ENCODE data around the gene ITPR2. TPM values are rescaled to one million over a fixed set of nuclear protein-coding genes. Genes with fewer than 3 reads are reported as not detected.
A peak's percentile ranks its signal among the peaks of the same experiment; 100 is the strongest.
"Not testable (repeated sequence)": the region's sequence is repeated elsewhere in the genome, so short reads cannot be mapped to it uniquely, and the experiment has no call there.

ITPR2 gene
- polyA plus RNA-seq, 1 donor: 12.5 TPM

GRCh38 chr12:26435069-26435404 is 398.0 kb downstream of the ITPR2 start:
- Histone ChIP-seq H3K4me3 (ENCODE audit: low read length) (no peak overlapping the region), H3K9me3 (ENCODE audit: control insufficient read depth, low read depth, low read length) (no peaks in the 10 kb centered on the region), H3K27ac (ENCODE audit: low read length) (peak overlapping the region; percentile 7), H3K27me3 (ENCODE audit: control insufficient read depth, insufficient read depth, low read length) (no peaks in the 10 kb centered on the region), H3K36me3 (ENCODE audit: control insufficient read depth, insufficient read depth, low read length) (peaks cover 4% of the 10 kb centered on the region), H3K4me1 (ENCODE audit: control insufficient read depth, insufficient read depth, low read length) (peaks cover 4% of the 10 kb centered on the region)
- WGBS (ENCODE audit: insufficient coverage, low lambda C conversion rate): 20% methylated on average over 1 of the region's 1 CpG
- peak; percentile 27 to 82 for DNase-seq

GRCh38 chr12:26434299-26435068 is 398.5 kb downstream of the ITPR2 start:
- peak overlapping the region; percentile 7 for H3K27ac ChIP-seq (ENCODE audit: low read length)
- H3K4me3 ChIP-seq (ENCODE audit: low read length): no peak overlapping the region
- H3K27me3 ChIP-seq (ENCODE audit: control insufficient read depth, insufficient read depth, low read length): no peaks in the 10 kb centered on the region
- peaks cover 4% of the 10 kb centered on the region for H3K36me3 ChIP-seq (ENCODE audit: control insufficient read depth, insufficient read depth, low read length)
- 80% methylated on average over 1 of the region's 4 CpGs for WGBS (ENCODE audit: insufficient coverage, low lambda C conversion rate)
- no peaks in the 10 kb centered on the region for H3K9me3 ChIP-seq (ENCODE audit: control insufficient read depth, low read depth, low read length)
- DNase-seq: peak; percentile 22 to 43
- H3K4me1 ChIP-seq (ENCODE audit: control insufficient read depth, insufficient read depth, low read length): peaks cover 4% of the 10 kb centered on the region

- 83% methylated on average over 1 of the region's 1 CpG for WGBS (ENCODE audit: insufficient coverage, low lambda C conversion rate)
- not testable (repeated sequence) for DNase-seq; H3K4me1 ChIP-seq (ENCODE audit: control insufficient read depth, insufficient read depth, low read length); H3K36me3 ChIP-seq (ENCODE audit: control insufficient read depth, insufficient read depth, low read length); H3K27me3 ChIP-seq (ENCODE audit: control insufficient read depth, insufficient read depth, low read length); H3K9me3 ChIP-seq (ENCODE audit: control insufficient read depth, low read depth, low read length); H3K4me3 ChIP-seq (ENCODE audit: low read length); H3K27ac ChIP-seq (ENCODE audit: low read length)
Measured at GRCh38 chr12:26433701-26434100, 399.3 kb downstream of the ITPR2 start.

DNA sequence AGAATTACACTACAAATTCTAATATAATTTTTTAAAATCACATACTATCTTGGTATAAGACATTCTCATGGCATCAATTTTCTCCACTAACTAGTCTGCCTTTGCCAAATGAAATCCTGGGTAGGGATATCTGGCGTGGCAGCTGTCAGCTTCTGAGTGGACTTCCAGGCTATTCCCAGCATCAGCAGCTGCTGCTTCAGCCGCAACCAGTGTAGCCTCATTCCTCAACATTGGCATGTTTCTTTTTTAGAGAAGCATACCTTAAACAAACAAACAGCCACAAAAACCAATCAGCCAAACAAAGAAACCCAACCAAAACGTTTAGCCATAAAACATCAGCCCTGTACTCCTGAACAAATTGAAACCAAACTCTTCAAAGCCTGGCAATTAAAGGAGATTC is 401.8 kb downstream of the ITPR2 start:
- Histone ChIP-seq H3K27ac (ENCODE audit: low read length) (no peak overlapping the region), H3K36me3 (ENCODE audit: control insufficient read depth, insufficient read depth, low read length) (no peaks in the 10 kb centered on the region), H3K4me1 (ENCODE audit: control insufficient read depth, insufficient read depth, low read length) (peaks cover 4% of the 10 kb centered on the region), H3K27me3 (ENCODE audit: control insufficient read depth, insufficient read depth, low read length) (no peaks in the 10 kb centered on the region), H3K4me3 (ENCODE audit: low read length) (no peak overlapping the region), H3K9me3 (ENCODE audit: control insufficient read depth, low read depth, low read length) (no peaks in the 10 kb centered on the region)
- no peak for DNase-seq
- no CpG with 5 or more reads among the region's 3 CpGs for WGBS (ENCODE audit: insufficient coverage, low lambda C conversion rate)

GRCh38 chr12:26430596-26430995 is 402.4 kb downstream of the ITPR2 start:
- H3K4me1 ChIP-seq (ENCODE audit: control insufficient read depth, insufficient read depth, low read length); H3K36me3 ChIP-seq (ENCODE audit: control insufficient read depth, insufficient read depth, low read length); H3K27me3 ChIP-seq (ENCODE audit: control insufficient read depth, insufficient read depth, low read length); DNase-seq; H3K9me3 ChIP-seq (ENCODE audit: control insufficient read depth, low read depth, low read length); H3K27ac ChIP-seq (ENCODE audit: low read length); H3K4me3 ChIP-seq (ENCODE audit: low read length): not testable (repeated sequence)

DNA sequence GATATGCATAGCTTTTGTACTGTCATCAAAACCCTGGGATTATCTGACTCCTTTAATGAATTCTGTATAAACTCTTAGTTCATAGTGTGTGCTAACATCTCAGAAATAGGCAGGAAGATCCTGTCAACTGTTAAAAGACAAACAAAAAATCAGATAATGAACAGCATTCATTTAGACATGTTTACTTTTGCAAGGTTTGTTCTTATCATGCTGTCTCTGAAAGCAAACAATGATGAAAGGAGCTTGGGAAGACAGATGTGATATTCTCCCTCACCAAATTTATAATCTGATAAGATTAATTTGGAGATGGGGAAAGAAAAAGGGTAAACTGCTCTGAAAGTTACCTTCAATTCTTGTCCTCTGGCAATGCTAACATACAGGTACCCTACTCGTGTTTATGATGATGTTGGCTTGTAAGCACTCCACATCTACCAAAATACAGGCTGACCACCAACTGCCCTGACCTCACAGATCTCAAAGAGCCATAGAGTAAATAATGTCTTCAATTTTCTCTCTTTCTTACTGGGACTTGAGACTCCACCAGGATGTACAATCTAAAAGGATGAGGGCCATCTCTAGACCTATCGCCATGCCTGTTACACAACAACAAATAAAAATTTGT is 403.8 kb downstream of the ITPR2 start:
- no peaks in the 10 kb centered on the region for H3K36me3 ChIP-seq (ENCODE audit: control insufficient read depth, insufficient read depth, low read length)
- no peaks in the 10 kb centered on the region for H3K4me1 ChIP-seq (ENCODE audit: control insufficient read depth, insufficient read depth, low read length)
- H3K4me3 ChIP-seq (ENCODE audit: low read length): no peak overlapping the region
- no peaks in the 10 kb centered on the region for H3K9me3 ChIP-seq (ENCODE audit: control insufficient read depth, low read depth, low read length)
- no peaks in the 10 kb centered on the region for H3K27me3 ChIP-seq (ENCODE audit: control insufficient read depth, insufficient read depth, low read length)
- DNase-seq: no peak
- no CpG with 5 or more reads among the region's 2 CpGs for WGBS (ENCODE audit: insufficient coverage, low lambda C conversion rate)
- no peak overlapping the region for H3K27ac ChIP-seq (ENCODE audit: low read length)

- no peaks in the 10 kb centered on the region for H3K36me3 ChIP-seq (ENCODE audit: control insufficient read depth, insufficient read depth, low read length)
- WGBS (ENCODE audit: insufficient coverage, low lambda C conversion rate): 100% methylated on average over 2 of the region's 2 CpGs
Measured at GRCh38 chr12:26428420-26428819, 404.6 kb downstream of the ITPR2 start.

DNA sequence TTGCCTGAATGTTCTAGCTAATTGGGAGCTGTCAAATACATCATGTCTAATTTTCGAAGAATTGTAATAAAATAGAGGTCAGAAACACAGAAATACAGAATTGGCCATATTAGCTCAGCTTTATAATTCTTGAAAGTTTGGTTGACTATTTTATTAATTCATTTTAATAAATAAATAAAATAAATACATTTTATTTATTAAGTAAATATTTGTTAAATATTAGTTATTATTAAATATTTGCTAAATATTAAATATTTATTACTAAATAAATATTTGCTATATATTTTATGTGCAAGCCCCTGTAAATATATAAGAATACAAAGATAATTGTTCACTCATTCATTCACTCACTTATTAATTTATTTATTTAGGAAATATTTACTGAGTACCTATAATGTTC is 406.3 kb downstream of the ITPR2 start:
- Histone ChIP-seq H3K4me3 (ENCODE audit: low read length) (no peak overlapping the region), H3K27ac (ENCODE audit: low read length) (no peak overlapping the region), H3K36me3 (ENCODE audit: control insufficient read depth, insufficient read depth, low read length) (no peaks in the 10 kb centered on the region), H3K9me3 (ENCODE audit: control insufficient read depth, low read depth, low read length) (no peaks in the 10 kb centered on the region), H3K4me1 (ENCODE audit: control insufficient read depth, insufficient read depth, low read length) (no peaks in the 10 kb centered on the region), H3K27me3 (ENCODE audit: control insufficient read depth, insufficient read depth, low read length) (no peaks in the 10 kb centered on the region)
- DNase-seq: no peak
- WGBS (ENCODE audit: insufficient coverage, low lambda C conversion rate): 100% methylated on average over 1 of the region's 1 CpG

More at GRCh38 chr12:26428420-26428819, 404.6 kb downstream of the ITPR2 start:
- no peaks in the 10 kb centered on the region for H3K4me1 ChIP-seq (ENCODE audit: control insufficient read depth, insufficient read depth, low read length)
- no peaks in the 10 kb centered on the region for H3K27me3 ChIP-seq (ENCODE audit: control insufficient read depth, insufficient read depth, low read length)
- no peak overlapping the region for H3K27ac ChIP-seq (ENCODE audit: low read length)
- no peak for DNase-seq
- no peaks in the 10 kb centered on the region for H3K9me3 ChIP-seq (ENCODE audit: control insufficient read depth, low read depth, low read length)
- no peak overlapping the region for H3K4me3 ChIP-seq (ENCODE audit: low read length)

- Histone ChIP-seq H3K27me3 (ENCODE audit: control insufficient read depth, insufficient read depth, low read length) (no peaks in the 10 kb centered on the region), H3K9me3 (ENCODE audit: control insufficient read depth, low read depth, low read length) (no peaks in the 10 kb centered on the region), H3K4me1 (ENCODE audit: control insufficient read depth, insufficient read depth, low read length) (no peaks in the 10 kb centered on the region), H3K4me3 (ENCODE audit: low read length) (no peak overlapping the region), H3K27ac (ENCODE audit: low read length) (no peak overlapping the region), H3K36me3 (ENCODE audit: control insufficient read depth, insufficient read depth, low read length) (no peaks in the 10 kb centered on the region)
- 86% methylated on average over 2 of the region's 6 CpGs for WGBS (ENCODE audit: insufficient coverage, low lambda C conversion rate)
- DNase-seq: no peak
Measured at GRCh38 chr12:26425587-26426260, 407.3 kb downstream of the ITPR2 start.

- no peak for DNase-seq
- Histone ChIP-seq H3K9me3 (ENCODE audit: control insufficient read depth, low read depth, low read length) (no peaks in the 10 kb centered on the region), H3K4me3 (ENCODE audit: low read length) (no peak overlapping the region), H3K27ac (ENCODE audit: low read length) (no peak overlapping the region), H3K27me3 (ENCODE audit: control insufficient read depth, insufficient read depth, low read length) (no peaks in the 10 kb centered on the region), H3K4me1 (ENCODE audit: control insufficient read depth, insufficient read depth, low read length) (no peaks in the 10 kb centered on the region), H3K36me3 (ENCODE audit: control insufficient read depth, insufficient read depth, low read length) (no peaks in the 10 kb centered on the region)
- WGBS (ENCODE audit: insufficient coverage, low lambda C conversion rate): no CpG with 5 or more reads among the region's 3 CpGs
Measured at GRCh38 chr12:26422839-26423398, 410.1 kb downstream of the ITPR2 start.

Data from large intestine (tissue), 3 donors.